GM18858 (cell line): ENCODE measurements around the gene NOTUM.

Source experiments
- ATAC-seq: cut with Tn5 transposase; IDR thresholded peaks from one replicate; pipeline ENCODE4 v1.9.1; 2021; ENCODE audit not compliant: unreplicated experiment

NOTUM gene

GRCh38 chr17:81961087-81961511 lies at the start of gene NOTUM:
TSS of gene NOTUM (minus strand) at chr17:81961187. CDS start at chr17:81960909, 278 bp downstream.
- ATAC-seq = no peak

- ATAC-seq = no peak
These were observed 48.4 kb upstream of the NOTUM start for GRCh38 chr17:82009413-82009812.

- ATAC-seq = no peak
These were observed 48.0 kb upstream of the NOTUM start for GRCh38 chr17:82008941-82009405.

- no peak for ATAC-seq
These were observed 47.4 kb upstream of the NOTUM start for GRCh38 chr17:82008258-82008940.

GRCh38 chr17:82007495-82008257 lies 46.7 kb upstream of the NOTUM start:
- ATAC-seq = no peak

GRCh38 chr17:82007228-82007494 lies 46.2 kb upstream of the NOTUM start:
- no peak for ATAC-seq

GRCh38 chr17:82006468-82007227 lies 45.7 kb upstream of the NOTUM start:
- no peak for ATAC-seq

GRCh38 chr17:82005701-82006348 lies 44.8 kb upstream of the NOTUM start:
- no peak for ATAC-seq

- ATAC-seq = no peak
These were observed 43.8 kb upstream of the NOTUM start for GRCh38 chr17:82004517-82005455.

GRCh38 chr17:82003411-82004381 lies 42.7 kb upstream of the NOTUM start:
- no peak for ATAC-seq

- ATAC-seq = no peak
These were observed 40.6 kb upstream of the NOTUM start for GRCh38 chr17:82001571-82002056.

GRCh38 chr17:82000803-82001570 lies 40.0 kb upstream of the NOTUM start:
- ATAC-seq = no peak

- ATAC-seq = no peak
These were observed 39.2 kb upstream of the NOTUM start for GRCh38 chr17:81999976-82000802.

- ATAC-seq = no peak
These were observed 38.6 kb upstream of the NOTUM start for GRCh38 chr17:81999587-81999975.

- ATAC-seq = no peak
These were observed 37.9 kb upstream of the NOTUM start for GRCh38 chr17:81998691-81999438.

- ATAC-seq = no peak
These were observed 37.2 kb upstream of the NOTUM start for GRCh38 chr17:81998212-81998611.
